PC-9 (cell line): ENCODE results near the gene CSNK2A1.

Experiments
- CTCF ChIP-seq: fragments of 200-600 bp; sonication (generic); conservative IDR thresholded peaks from 2 replicates; pipeline ENCODE4 v1.6.1; 2017; ENCODE audit warnings: mixed run types, antibody characterized with exemption, mild to moderate bottlenecking, moderate library complexity
- EZH2 ChIP-seq: fragments of 200-600 bp; sonication (generic); IDR thresholded peaks from 2 replicates; pipeline ENCODE4 v1.8.0; 2017; ENCODE audit warnings: antibody characterized with exemption, low read depth

DNA sequence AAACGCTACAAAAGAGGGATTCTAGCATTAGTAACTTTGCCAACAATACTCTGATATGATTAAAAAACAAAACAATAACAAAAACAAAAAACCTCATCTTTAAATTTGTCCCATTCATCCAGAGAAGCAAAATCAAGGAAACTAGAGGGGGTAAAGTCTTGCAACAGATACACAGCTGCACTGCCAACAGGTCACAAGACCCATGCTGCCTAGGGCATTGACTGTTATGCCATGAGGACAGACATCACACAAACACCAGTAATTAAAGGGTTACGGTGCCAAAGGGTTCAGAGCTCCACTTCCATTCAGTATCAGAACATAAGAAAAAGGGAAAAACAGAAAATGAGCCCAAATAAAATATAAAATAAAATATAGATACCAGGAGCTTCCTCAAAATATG lies 82.9 kb downstream of the CSNK2A1 start:
- no peak for TF ChIP-seq CTCF
- TF ChIP-seq EZH2, result no peak
